DOHH2 (cell line): Measurements from ENCODE around the gene BCAR3.

Experiments used
- H3F3A ChIP-seq: fragments of 200-600 bp; sonication (generic), shearing (Covaris generic); 2 replicates; pipeline ENCODE4 v1.6.0; 2016; ENCODE audit warnings: antibody characterized with exemption, mild to moderate bottlenecking; ENCODE audit not compliant: control insufficient read depth, insufficient read depth
- H3K27ac ChIP-seq: fragments of 200-600 bp; sonication (generic); 2 replicates; pipeline ENCODE4 v1.5.1; 2014; ENCODE audit warnings: low read depth, mild to moderate bottlenecking, low read length, moderate library complexity
- H3K27me3 ChIP-seq: fragments of 200-600 bp; sonication (generic); 2 replicates; pipeline ENCODE4 v1.6.1; 2014; ENCODE audit warnings: mild to moderate bottlenecking, low read length, mixed read lengths; ENCODE audit not compliant: control insufficient read depth
- H3K36me3 ChIP-seq: fragments of 200-600 bp; sonication (generic); 2 replicates; pipeline ENCODE4 v1.6.1; 2014; ENCODE audit warnings: mild to moderate bottlenecking, low read length, moderate library complexity, mixed read lengths; ENCODE audit not compliant: control insufficient read depth
- H3K4me1 ChIP-seq: fragments of 200-600 bp; sonication (generic); 2 replicates; pipeline ENCODE4 v1.6.1; 2014; ENCODE audit warnings: mild to moderate bottlenecking, low read length, mixed read lengths; ENCODE audit not compliant: control insufficient read depth
- H3K4me2 ChIP-seq: fragments of 200-600 bp; sonication (generic); 2 replicates; pipeline ENCODE4 v1.6.0; 2014; ENCODE audit warnings: mild to moderate bottlenecking, low read length, moderate library complexity
- H3K4me3 ChIP-seq: fragments of 200-600 bp; sonication (generic); 2 replicates; pipeline ENCODE4 v1.5.1; 2014; ENCODE audit warnings: mild to moderate bottlenecking, low read length, mixed read lengths
- H3K79me2 ChIP-seq: fragments of 200-600 bp; sonication (generic); 2 replicates; pipeline ENCODE4 v1.6.1; 2014; ENCODE audit warnings: mild to moderate bottlenecking, low read length, mixed read lengths; ENCODE audit not compliant: control insufficient read depth
- H3K9me2 ChIP-seq: fragments of 200-600 bp; sonication (generic); replicated peaks from 2 replicates; pipeline ENCODE4 v1.6.1; 2014; ENCODE audit warnings: mild to moderate bottlenecking, low read length, mixed read lengths; ENCODE audit not compliant: control insufficient read depth
- H3K9me3 ChIP-seq: fragments of 200-600 bp; sonication (generic); 2 replicates; pipeline ENCODE4 v1.6.1; 2014; ENCODE audit warnings: antibody characterized with exemption, low read length, mixed read lengths; ENCODE audit not compliant: control insufficient read depth, insufficient read depth
- H4K20me1 ChIP-seq: fragments of 200-600 bp; sonication (generic); 2 replicates; pipeline ENCODE4 v1.6.0; 2014; ENCODE audit warnings: low read depth, mild to moderate bottlenecking, antibody characterized with exemption, low read length, moderate library complexity; ENCODE audit not compliant: control insufficient read depth, insufficient read depth
- CTCF ChIP-seq: fragments of 200-600 bp; sonication (generic); IDR thresholded peaks from one replicate; pipeline ENCODE4 v1.5.1; 2014; ENCODE audit warnings: antibody characterized with exemption, mild to moderate bottlenecking, low read depth, low read length; ENCODE audit not compliant: poor library complexity, severe bottlenecking
- EZH2phosphoT487 ChIP-seq: fragments of 200-600 bp; sonication (generic); IDR thresholded peaks from 2 replicates; pipeline ENCODE4 v1.6.1; 2017; ENCODE audit warnings: borderline replicate concordance, mild to moderate bottlenecking, antibody characterized with exemption, low read length, moderate library complexity, mixed read lengths

Gene BCAR3

DNA sequence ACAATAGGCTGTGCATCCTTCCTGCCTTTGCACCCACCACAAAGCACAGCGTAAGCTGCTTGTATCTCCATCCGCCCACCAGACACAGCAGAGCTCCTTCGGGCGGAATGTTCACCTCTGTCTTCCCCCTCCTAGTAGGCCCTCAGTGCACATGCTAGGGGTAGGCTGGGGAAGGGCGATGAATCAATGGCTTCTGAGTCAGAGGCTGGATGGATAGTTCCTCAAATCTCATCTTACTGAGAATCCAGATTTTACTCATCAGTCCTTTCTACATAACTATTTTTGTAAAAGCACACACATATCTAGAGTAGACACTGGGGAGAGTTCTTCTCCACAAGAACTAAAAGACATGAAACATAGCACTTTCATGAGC is 73.8 kb downstream of the BCAR3 start:
- H3K4me2 ChIP-seq, result no peak overlapping the region
- H3K9me2 ChIP-seq, result no peaks in the 10 kb centered on the region
- peaks cover 14% of the 10 kb centered on the region; the same call in 1 of the 2 replicates for H4K20me1 ChIP-seq
- TF ChIP-seq EZH2phosphoT487 (no peak), CTCF (no peak)
- H3K36me3 ChIP-seq, result peaks cover 21% of the 10 kb centered on the region
- H3K4me3 ChIP-seq, result no peak overlapping the region
- H3K79me2 ChIP-seq, result peaks cover 100% of the 10 kb centered on the region
- no peaks in the 10 kb centered on the region for H3K27me3 ChIP-seq
- no peaks in the 10 kb centered on the region for H3K4me1 ChIP-seq
- H3F3A ChIP-seq, result no peaks in the 10 kb centered on the region
- H3K9me3 ChIP-seq, result no peaks in the 10 kb centered on the region
- no peak overlapping the region for H3K27ac ChIP-seq

DNA sequence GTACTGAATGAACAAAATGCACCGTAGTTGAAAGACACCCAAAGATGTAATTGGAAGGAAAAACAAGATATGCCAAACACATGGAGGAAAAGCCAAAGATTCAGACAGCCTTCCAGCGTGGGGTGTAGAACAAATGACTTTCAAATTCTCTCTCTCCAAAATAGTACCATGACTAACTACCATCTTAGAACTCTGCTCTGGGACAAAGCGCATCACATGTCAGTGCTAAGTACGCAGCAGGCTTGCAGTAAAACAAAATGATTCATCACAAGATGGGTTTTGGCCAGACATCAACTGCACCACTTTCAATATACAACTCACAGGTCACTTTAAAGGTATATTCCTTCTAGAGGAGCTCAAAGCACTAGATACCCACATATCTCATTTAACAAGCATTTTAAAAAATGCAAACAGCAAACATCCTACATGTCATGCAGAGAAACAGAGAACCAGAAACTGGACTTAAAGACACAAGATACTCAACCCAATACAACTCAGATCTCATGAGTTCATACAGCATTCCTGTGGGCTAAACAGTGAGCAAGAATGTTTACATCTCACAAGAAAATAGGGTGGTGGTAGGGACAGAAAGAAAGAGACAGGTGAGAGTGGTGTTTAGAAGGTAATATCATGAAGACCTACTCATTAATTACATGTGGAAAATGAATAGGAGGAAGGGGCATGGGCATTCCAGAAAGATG is 75.7 kb downstream of the BCAR3 start:
- Histone ChIP-seq H3K9me2 (no peaks in the 10 kb centered on the region), H3K27ac (no peak overlapping the region), H3K27me3 (no peaks in the 10 kb centered on the region), H3K79me2 (peaks cover 100% of the 10 kb centered on the region), H4K20me1 (peaks cover 14% of the 10 kb centered on the region; the same call in 1 of the 2 replicates), H3F3A (no peaks in the 10 kb centered on the region), H3K9me3 (no peaks in the 10 kb centered on the region), H3K4me1 (no peaks in the 10 kb centered on the region), H3K4me3 (no peak overlapping the region), H3K36me3 (peaks cover 15% of the 10 kb centered on the region), H3K4me2 (no peak overlapping the region)
- TF ChIP-seq EZH2phosphoT487 (no peak), CTCF (no peak)

- Histone ChIP-seq H3K9me2 (no peaks in the 10 kb centered on the region), H4K20me1 (peaks cover 18% of the 10 kb centered on the region; the same call in 1 of the 2 replicates), H3K27ac (no peak overlapping the region), H3K27me3 (no peaks in the 10 kb centered on the region), H3K4me2 (no peak overlapping the region), H3K4me3 (no peak overlapping the region), H3K79me2 (peaks cover 100% of the 10 kb centered on the region), H3K36me3 (peaks cover 15% of the 10 kb centered on the region; the same call in 1 of the 2 replicates), H3K4me1 (no peaks in the 10 kb centered on the region), H3K9me3 (no peaks in the 10 kb centered on the region), H3F3A (no peaks in the 10 kb centered on the region)
- no peak for TF ChIP-seq CTCF
- TF ChIP-seq EZH2phosphoT487, result no peak
Measured at GRCh38 chr1:93605026-93605568, 76.5 kb downstream of the BCAR3 start.
